Duodenal mucosa (tissue), 2 donors: Measurements from ENCODE around the gene SNX25.

Source experiments
- H3K27ac ChIP-seq: one replicate; pipeline ENCODE4 v1.7.0; 2013; ENCODE audit warnings: low read depth, low read length
- H3K27me3 ChIP-seq, 2 donors: one replicate each; pipeline ENCODE4 v1.7.0; 2013; ENCODE audit warnings: low read length in 2 of 2, control low read depth in 1 of 2; ENCODE audit not compliant: insufficient read depth in 2 of 2, control insufficient read depth in 1 of 2
- H3K36me3 ChIP-seq, 2 donors: one replicate each; pipeline ENCODE4 v1.7.0; 2013; ENCODE audit warnings: low read length in 2 of 2, control low read depth in 1 of 2; ENCODE audit not compliant: insufficient read depth in 2 of 2, control insufficient read depth in 1 of 2
- H3K4me1 ChIP-seq, 2 donors: one replicate each; pipeline ENCODE4 v1.7.0; 2013; ENCODE audit warnings: low read length in 2 of 2, control low read depth in 1 of 2; ENCODE audit not compliant: insufficient read depth in 2 of 2, control insufficient read depth in 1 of 2
- H3K4me3 ChIP-seq, 2 donors: one replicate each; pipeline ENCODE4 v1.7.0; 2013; ENCODE audit warnings: low read length in 2 of 2, low read depth in 1 of 2
- H3K9ac ChIP-seq, 2 donors: one replicate each; pipeline ENCODE4 v1.7.0; 2013; ENCODE audit warnings: low read length in 2 of 2, low read depth in 1 of 2
- H3K9me3 ChIP-seq, 2 donors: one replicate each; pipeline ENCODE4 v1.7.0; 2013; ENCODE audit warnings: low read length in 2 of 2, control low read depth in 1 of 2; ENCODE audit not compliant: control insufficient read depth in 1 of 2

The SNX25 gene

DNA sequence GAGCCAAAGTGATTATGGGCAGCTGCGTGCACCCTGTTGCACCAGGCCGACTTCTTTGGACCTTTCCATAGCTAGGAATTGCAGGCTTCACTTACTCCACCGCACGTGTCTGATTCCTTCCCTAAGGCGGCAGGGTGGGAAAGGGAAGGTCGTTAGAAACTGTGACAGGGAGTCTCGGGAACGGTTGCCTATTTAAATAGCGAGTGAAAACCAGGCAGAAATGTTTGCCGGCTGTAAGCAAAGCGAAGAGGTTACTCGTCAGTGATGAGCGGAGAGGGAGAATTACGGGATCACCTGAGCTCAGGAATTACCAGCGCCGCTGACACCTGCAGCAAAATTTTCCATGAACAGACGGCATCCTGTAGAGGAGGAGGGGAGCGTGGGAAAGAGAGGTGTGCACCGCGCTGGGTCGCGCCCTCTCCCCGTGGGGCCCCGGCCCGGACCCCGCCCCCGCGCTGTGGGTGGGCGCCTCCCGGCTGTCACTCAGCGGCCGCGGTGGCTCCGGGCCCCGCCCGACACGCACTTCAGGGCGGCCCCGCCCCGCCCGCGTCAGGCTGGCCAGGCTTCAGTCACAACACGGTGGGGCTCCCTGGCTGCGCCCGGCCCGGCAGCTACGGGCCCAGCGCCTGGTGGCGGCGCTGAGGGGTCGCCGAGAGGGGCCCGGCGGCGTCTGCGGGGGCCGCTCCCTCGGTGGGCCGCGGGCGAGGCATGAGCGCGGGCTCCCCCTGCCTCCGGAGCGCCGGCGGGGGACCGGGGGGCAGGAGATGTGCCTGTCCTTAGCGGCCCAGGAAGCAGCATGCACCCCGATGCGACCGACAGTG is at the start of gene SNX25:
TSS of gene SNX25 (plus strand) at position 568 of the 821 bp plus-strand sequence. CDS start at position 797, 229 bp downstream.
- peaks cover 21 to 29% of the 10 kb centered on the region in 2 donors for H3K4me1 ChIP-seq
- peak within 1 kb of the TSS; percentile 57 to 77 for H3K9ac ChIP-seq
- peak within 1 kb of the TSS; percentile 84 to 86 for H3K4me3 ChIP-seq
- no peaks in the 10 kb centered on the region for H3K36me3 ChIP-seq
- H3K9me3 ChIP-seq = no peaks in the 10 kb centered on the region
- H3K27me3 ChIP-seq = peaks cover 0 to 14% of the 10 kb centered on the region in 2 donors
- peak within 1 kb of the TSS; percentile 72 for H3K27ac ChIP-seq

DNA sequence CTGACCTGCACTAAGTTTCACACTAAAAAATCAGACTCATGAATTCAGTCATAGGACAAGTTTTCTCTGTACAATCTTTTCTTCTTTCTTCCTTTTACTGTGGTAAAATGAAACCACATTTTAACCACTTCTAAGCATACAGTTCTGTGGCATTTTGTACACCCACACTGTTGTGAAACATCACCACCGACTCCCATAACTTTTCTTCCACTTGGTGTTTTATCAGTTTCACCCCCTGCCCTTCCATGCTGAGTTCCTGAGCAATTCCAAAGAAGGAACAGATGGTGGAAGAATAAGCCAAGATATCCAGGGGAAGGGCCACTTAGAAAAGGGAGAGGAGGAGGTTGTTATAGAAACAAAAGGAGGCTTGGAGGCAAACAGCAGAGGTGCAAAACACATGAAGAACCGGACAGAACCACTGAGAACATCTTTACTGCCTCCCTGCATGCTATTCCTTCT is 43.8 kb upstream of the SNX25 start:
- H3K4me3 ChIP-seq = no peak overlapping the region
- H3K27ac ChIP-seq = no peak overlapping the region
- H3K36me3 ChIP-seq = peaks cover 5 to 14% of the 10 kb centered on the region in 2 donors
- H3K9me3 ChIP-seq = no peaks in the 10 kb centered on the region
- peaks cover 0 to 5% of the 10 kb centered on the region in 2 donors for H3K4me1 ChIP-seq
- H3K9ac ChIP-seq = no peak overlapping the region
- H3K27me3 ChIP-seq = no peaks in the 10 kb centered on the region

DNA sequence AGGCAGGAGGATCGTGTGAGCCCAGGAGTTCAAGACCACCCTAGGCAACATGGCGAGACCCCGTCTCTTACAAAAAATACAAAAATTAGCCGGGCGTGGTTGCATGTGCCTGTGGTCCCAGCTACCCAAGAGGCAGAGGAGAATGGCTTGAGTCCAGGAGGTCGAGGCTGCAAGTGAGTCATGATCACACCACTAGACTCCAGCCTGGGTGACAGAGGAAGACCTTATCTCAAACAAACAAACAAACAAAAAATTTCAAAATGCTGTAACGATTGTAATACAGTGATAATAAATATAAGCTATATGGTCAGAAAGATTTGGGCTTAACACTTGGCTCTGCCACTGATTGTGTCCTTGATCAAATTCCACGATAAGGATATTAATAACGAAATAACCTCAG is 42.2 kb upstream of the SNX25 start:
- Histone ChIP-seq H3K27me3 (no peaks in the 10 kb centered on the region), H3K27ac (no peak overlapping the region), H3K4me3 (no peak overlapping the region), H3K9me3 (no peaks in the 10 kb centered on the region), H3K9ac (no peak overlapping the region), H3K4me1 (peaks cover 0 to 5% of the 10 kb centered on the region in 2 donors), H3K36me3 (peaks cover under 1 to 14% of the 10 kb centered on the region in 2 donors)

DNA sequence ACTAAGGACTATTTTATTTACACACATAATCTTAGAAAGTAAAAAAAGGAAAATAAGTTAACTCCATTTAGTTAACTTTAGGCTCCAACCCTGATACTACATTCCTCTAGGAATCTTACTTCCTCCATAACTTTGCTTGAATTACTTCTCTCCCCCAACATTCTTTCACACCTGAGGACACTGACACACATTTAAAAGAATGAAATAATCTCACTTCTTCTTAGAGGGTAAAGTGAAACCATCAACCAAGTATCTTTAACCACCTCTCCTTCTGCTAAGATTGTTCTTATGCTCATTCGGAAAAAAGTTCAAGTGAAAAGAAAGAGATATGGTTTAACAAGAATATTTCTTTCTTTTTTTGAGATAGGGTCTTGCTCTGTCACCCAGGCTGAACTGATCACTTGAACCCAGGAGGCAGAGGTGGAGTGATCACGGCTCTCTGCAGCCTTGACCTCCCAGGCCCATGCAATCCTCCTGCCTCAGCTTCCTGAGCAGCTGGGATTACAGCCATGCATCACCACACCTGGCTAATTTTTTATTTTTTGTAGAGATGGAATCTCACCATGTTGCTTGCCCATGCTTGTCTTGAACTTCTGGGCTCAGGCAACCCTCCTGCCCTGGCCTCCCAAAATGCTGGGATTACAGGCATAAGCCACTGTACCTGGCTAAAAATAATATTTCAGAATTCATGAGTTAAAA is 37.9 kb upstream of the SNX25 start:
- Histone ChIP-seq H3K4me1 (no peaks in the 10 kb centered on the region), H3K9ac (no peak overlapping the region), H3K4me3 (no peak overlapping the region), H3K9me3 (no peaks in the 10 kb centered on the region), H3K36me3 (peaks cover 0 to 19% of the 10 kb centered on the region in 2 donors), H3K27me3 (no peaks in the 10 kb centered on the region), H3K27ac (no peak overlapping the region)

DNA sequence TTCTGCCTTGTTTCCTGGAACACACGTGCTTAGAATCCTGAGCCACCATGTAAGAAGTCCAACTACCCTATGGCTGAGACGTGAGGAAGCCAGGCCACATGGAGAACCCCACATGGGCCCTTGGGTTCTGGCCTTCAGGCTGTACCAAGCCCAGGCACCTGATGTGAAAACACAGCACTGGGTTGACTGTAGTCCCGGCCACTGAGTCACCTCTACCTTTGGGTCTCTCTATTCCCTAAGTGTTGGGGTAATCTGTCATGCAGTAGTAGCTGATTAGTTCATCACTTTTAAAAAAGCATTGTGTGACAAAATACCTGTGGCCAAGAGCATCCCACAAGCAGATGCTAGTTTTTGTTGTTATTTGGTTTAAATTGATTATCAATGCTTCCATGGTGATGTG is 29.9 kb upstream of the SNX25 start:
- peaks cover 0 to 4% of the 10 kb centered on the region in 2 donors for H3K36me3 ChIP-seq
- no peak overlapping the region for H3K4me3 ChIP-seq
- no peak overlapping the region for H3K9ac ChIP-seq
- no peaks in the 10 kb centered on the region for H3K4me1 ChIP-seq
- H3K27me3 ChIP-seq = no peaks in the 10 kb centered on the region
- no peak overlapping the region for H3K27ac ChIP-seq
- no peaks in the 10 kb centered on the region for H3K9me3 ChIP-seq

DNA sequence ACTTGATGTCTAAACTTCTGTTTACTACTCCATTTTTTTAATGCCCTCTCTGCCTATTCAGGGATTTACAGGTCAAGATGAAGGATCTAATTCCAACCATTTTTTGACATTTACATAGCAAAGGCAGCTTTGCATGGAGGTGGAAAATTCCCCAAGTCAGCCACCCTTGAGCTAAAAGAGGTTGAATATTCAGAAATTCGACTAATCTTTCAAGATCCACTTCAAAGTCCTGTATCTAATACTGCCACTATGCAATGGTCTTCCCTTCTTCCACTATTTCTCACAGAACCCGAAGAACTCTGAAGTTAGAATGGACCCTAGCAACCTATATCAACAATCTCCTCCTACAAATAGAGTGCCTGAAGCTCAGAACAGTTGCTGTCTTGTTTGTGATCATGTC is 27.2 kb upstream of the SNX25 start:
- no peak overlapping the region for H3K9ac ChIP-seq
- no peak overlapping the region for H3K27ac ChIP-seq
- H3K9me3 ChIP-seq = no peaks in the 10 kb centered on the region
- no peaks in the 10 kb centered on the region for H3K4me1 ChIP-seq
- H3K4me3 ChIP-seq = no peak overlapping the region
- peaks cover 0 to 4% of the 10 kb centered on the region in 2 donors for H3K36me3 ChIP-seq
- H3K27me3 ChIP-seq = no peaks in the 10 kb centered on the region

DNA sequence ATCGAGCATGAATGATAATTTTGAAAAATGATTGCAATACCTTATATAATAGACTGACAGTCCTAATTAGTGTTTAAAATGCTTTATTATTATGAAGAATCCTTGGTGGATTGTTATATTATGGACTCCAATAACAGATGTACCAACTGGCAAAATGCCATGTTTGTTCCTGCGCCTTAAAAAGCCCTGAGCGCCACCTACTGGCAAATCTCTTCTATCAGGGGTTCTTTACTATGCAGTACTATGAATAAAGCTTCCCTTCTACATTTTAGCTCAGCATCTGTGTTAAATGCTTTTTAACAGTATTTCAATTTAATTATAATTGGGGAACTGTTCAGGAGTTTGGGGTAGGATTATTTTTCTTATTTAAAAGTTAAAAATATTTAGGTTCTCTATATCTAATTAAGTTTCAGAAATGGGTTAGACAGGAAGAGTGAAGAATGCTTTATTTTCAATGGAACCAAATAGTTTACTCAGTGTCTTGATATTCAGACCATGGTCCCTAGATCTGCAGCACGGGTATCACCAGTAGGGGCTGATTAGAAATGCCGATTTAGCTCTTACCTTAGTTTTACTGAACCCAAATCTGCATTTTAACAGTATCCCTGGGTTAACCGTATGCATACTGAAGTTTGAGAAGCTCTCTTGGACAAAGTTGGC is 25.6 kb upstream of the SNX25 start:
- Histone ChIP-seq H3K27me3 (no peaks in the 10 kb centered on the region), H3K36me3 (peaks cover 0 to 4% of the 10 kb centered on the region in 2 donors), H3K4me3 (no peak overlapping the region), H3K9me3 (no peaks in the 10 kb centered on the region), H3K27ac (no peak overlapping the region), H3K9ac (no peak overlapping the region), H3K4me1 (no peaks in the 10 kb centered on the region)

DNA sequence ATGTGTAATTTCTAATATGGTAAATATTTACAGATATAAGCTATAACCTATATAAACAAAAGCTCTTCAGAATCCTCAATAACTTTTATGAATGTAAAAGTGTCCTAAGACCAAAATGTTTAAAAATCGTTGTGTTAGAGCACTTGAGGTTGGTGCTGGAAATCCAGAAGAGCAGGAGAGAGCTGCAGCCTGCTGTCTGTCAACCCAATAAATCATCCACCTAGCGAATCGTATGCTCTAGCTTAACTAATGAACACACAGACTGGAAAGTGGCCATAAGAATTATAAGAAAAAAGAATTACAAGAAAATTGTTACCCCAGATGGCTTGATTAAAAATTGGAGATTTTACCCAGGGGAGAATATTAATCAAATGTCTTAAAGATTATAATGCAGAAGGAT is 22.6 kb upstream of the SNX25 start:
- H3K4me3 ChIP-seq = no peak overlapping the region
- H3K4me1 ChIP-seq = no peaks in the 10 kb centered on the region
- no peak overlapping the region for H3K9ac ChIP-seq
- H3K27ac ChIP-seq = no peak overlapping the region
- H3K9me3 ChIP-seq = no peaks in the 10 kb centered on the region
- H3K36me3 ChIP-seq = peaks cover 8 to 9% of the 10 kb centered on the region in 2 donors
- no peaks in the 10 kb centered on the region for H3K27me3 ChIP-seq

DNA sequence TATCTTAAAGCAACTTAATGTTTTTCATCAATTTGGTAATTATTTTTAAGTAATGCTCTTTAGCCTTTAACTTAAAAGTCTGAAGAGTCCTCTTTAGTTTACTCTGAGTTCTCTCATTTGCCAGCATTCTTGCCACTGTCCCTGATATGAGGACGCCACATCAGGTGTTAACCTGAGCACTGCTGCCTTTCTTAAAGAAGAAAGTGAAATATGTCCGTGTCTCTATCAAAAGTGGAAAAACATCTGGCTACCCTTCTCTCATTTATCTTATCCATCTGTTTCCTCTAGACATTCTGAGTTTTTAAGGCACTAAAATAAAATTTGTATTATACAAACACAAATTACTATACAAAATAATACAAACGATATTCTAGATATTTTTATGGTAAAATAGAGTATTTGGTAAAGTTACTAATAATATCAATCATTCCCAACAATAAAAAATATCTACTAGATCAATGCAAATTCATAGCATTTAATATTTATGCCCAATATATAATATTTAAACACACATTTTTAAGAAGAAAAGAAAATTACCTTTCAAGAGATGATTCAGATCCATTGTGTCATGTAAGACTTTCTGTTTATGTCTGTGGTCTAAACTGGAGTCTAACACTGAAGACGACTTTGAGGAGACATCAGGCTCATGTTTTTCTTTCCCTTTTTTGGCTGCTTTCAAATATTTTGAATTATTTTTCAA is 19.6 kb upstream of the SNX25 start:
- Histone ChIP-seq H3K9ac (no peak overlapping the region), H3K4me1 (no peaks in the 10 kb centered on the region), H3K4me3 (no peak overlapping the region), H3K27ac (no peak overlapping the region), H3K36me3 (peaks cover 5 to 10% of the 10 kb centered on the region in 2 donors), H3K9me3 (no peaks in the 10 kb centered on the region), H3K27me3 (no peaks in the 10 kb centered on the region)
